SK-N-SH treated with all-trans-retinoic acid at 6 μM for 48 hours (cell line): ENCODE data around the gene DNAJC22.

ENCODE experiments used
- ATAC-seq: fragments of 200-7000 bp; cut with Tn5 transposase; 3 replicates; pipeline ENCODE4 v1.9.1; 2020; ENCODE audit warnings: mild to moderate bottlenecking, moderate library complexity
- ARNTL ChIP-seq: fragments of 450-650 bp; formaldehyde crosslinking; IDR thresholded peaks from 2 replicates; pipeline ENCODE4 v1.5.0; 2020; ENCODE audit warnings: low read depth, mild to moderate bottlenecking, moderate library complexity, borderline replicate concordance
- BACH2 ChIP-seq: fragments of 250-450 bp; sonication (Bioruptor Pico); IDR thresholded peaks from 2 replicates; pipeline ENCODE4 v1.9.0; 2021; ENCODE audit warnings: mild to moderate bottlenecking, borderline replicate concordance
- CSDC2 ChIP-seq: fragments of 250-450 bp; sonication (Bioruptor Pico); IDR thresholded peaks from 2 replicates; pipeline ENCODE4 v1.5.0; 2020; ENCODE audit warnings: mild to moderate bottlenecking, moderate library complexity
- ESRRG ChIP-seq: fragments of 250-450 bp; sonication (Bioruptor Pico); IDR thresholded peaks from 2 replicates; pipeline ENCODE4 v1.6.1; 2021; ENCODE audit warnings: mild to moderate bottlenecking
- GLIS3 ChIP-seq: fragments of 250-450 bp; sonication (Bioruptor Pico); IDR thresholded peaks from 2 replicates; pipeline ENCODE4 v1.5.0; 2020; ENCODE audit warnings: mild to moderate bottlenecking, moderate library complexity
- ISL1 ChIP-seq: fragments of 250-450 bp; sonication (Bioruptor Pico); IDR thresholded peaks from 2 replicates; pipeline ENCODE4 v2.1.2; 2022; ENCODE audit warnings: mild to moderate bottlenecking, moderate library complexity
- OSR1 ChIP-seq: fragments of 250-450 bp; sonication (Bioruptor Pico); IDR thresholded peaks from 2 replicates; pipeline ENCODE4 v1.8.0; 2022; ENCODE audit warnings: moderate library complexity, mild to moderate bottlenecking, inconsistent platforms
- RARB ChIP-seq: fragments of 250-450 bp; sonication (Bioruptor Pico); IDR thresholded peaks from 2 replicates; pipeline ENCODE4 v1.8.0; 2021; ENCODE audit warnings: mild to moderate bottlenecking, moderate library complexity
- SNAI2 ChIP-seq: fragments of 250-450 bp; sonication (Bioruptor Pico); IDR thresholded peaks from 2 replicates; pipeline ENCODE4 v1.5.0; 2020; ENCODE audit warnings: mild to moderate bottlenecking, moderate library complexity
- ZC3H10 ChIP-seq: fragments of 250-450 bp; sonication (Bioruptor Pico); IDR thresholded peaks from 2 replicates; pipeline ENCODE4 v1.5.1; 2021; ENCODE audit warnings: mild to moderate bottlenecking, moderate library complexity
- ZFP30 ChIP-seq: fragments of 450-650 bp; formaldehyde crosslinking; IDR thresholded peaks from 2 replicates; pipeline ENCODE4 v1.5.0; 2022; ENCODE audit warnings: mild to moderate bottlenecking, moderate library complexity
- ZNF565 ChIP-seq: fragments of 450-650 bp; formaldehyde crosslinking; conservative IDR thresholded peaks from 2 replicates; pipeline ENCODE4 v1.5.0; 2020; ENCODE audit warnings: low read depth, mild to moderate bottlenecking, moderate library complexity
- ZNF70 ChIP-seq: fragments of 450-650 bp; formaldehyde crosslinking; IDR thresholded peaks from 2 replicates; pipeline ENCODE4 v1.5.0; 2020; ENCODE audit warnings: mild to moderate bottlenecking, moderate library complexity
- TF ChIP-seq, protein P1 (sequence below): fragments of 250-450 bp; sonication (Bioruptor Pico); IDR thresholded peaks from 2 replicates; pipeline ENCODE4 v1.8.0; 2021; ENCODE audit warnings: low read depth, mild to moderate bottlenecking, moderate library complexity, borderline replicate concordance
- TF ChIP-seq, protein P2 (sequence below): fragments of 250-450 bp; sonication (Bioruptor Pico); IDR thresholded peaks from 2 replicates; pipeline ENCODE4 v1.8.0; 2020; ENCODE audit warnings: mild to moderate bottlenecking, moderate library complexity, borderline replicate concordance
- TF ChIP-seq, protein P3 (sequence below): fragments of 250-450 bp; sonication (Bioruptor Pico); IDR thresholded peaks from 2 replicates; pipeline ENCODE4 v1.5.0; 2020; ENCODE audit warnings: mild to moderate bottlenecking, moderate library complexity
- TF ChIP-seq, protein P4 (sequence below): fragments of 250-450 bp; sonication (Bioruptor Pico); IDR thresholded peaks from 2 replicates; pipeline ENCODE4 v1.5.1; 2021; ENCODE audit warnings: mild to moderate bottlenecking, moderate library complexity
- TF ChIP-seq, protein P5 (sequence below): fragments of 250-450 bp; sonication (Bioruptor Pico); IDR thresholded peaks from 2 replicates; pipeline ENCODE4 v1.5.1; 2020; ENCODE audit warnings: low read depth, mild to moderate bottlenecking, moderate library complexity

Gene DNAJC22

DNA sequence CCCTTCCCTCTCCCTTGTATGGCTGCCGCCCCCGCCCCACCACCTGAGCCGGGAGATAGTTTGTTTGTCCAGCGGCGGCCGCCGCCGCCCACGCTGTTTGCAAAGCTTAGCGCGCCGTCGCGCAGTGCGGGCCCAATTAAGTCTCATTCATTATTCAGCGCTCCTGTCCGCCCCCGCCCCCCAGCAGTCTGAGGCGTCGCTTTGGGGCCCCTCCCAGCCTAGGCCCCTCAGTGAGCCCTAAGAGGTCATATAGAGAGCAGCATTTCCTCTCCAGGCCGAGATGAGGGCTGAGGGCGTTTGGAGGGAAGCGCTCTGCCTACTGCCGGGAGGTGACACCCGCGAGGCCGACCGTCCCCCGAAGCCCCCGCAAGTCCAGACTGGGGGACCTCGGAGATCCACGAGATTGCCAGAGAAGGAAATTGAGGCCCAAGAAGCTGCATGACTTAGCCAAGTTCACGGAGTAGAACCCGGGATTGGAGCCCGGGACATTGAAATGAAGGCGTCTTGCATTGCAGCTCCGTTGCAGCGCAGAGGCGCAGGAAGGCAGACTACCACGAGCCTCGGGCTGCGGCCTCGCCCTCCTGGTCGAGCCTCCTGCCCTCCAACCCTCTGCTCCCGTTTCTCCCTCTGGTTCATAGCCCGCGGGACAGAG is at the start of gene DNAJC22:
Gene DNAJC22, plus strand, starts transcription at position 230 of the 652 bp plus-strand sequence. CDS start 1,985 bp downstream, outside the sequence.
- ATAC-seq: peak; percentile 2; the same call in 1 of the 3 replicates
- TF ChIP-seq ZC3H10 (CRISPR knock-in tag) (no peak), OSR1 (no peak), RARB (no peak), ESRRG (CRISPR knock-in tag) (no peak)
- TF ChIP-seq, protein P1, sequence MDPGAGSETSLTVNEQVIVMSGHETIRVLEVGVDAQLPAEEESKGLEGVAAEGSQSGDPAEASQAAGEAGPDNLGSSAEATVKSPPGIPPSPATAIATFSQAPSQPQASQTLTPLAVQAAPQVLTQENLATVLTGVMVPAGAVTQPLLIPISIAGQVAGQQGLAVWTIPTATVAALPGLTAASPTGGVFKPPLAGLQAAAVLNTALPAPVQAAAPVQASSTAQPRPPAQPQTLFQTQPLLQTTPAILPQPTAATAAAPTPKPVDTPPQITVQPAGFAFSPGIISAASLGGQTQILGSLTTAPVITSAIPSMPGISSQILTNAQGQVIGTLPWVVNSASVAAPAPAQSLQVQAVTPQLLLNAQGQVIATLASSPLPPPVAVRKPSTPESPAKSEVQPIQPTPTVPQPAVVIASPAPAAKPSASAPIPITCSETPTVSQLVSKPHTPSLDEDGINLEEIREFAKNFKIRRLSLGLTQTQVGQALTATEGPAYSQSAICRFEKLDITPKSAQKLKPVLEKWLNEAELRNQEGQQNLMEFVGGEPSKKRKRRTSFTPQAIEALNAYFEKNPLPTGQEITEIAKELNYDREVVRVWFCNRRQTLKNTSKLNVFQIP (CRISPR knock-in tag): no peak
- TF ChIP-seq, protein P2, sequence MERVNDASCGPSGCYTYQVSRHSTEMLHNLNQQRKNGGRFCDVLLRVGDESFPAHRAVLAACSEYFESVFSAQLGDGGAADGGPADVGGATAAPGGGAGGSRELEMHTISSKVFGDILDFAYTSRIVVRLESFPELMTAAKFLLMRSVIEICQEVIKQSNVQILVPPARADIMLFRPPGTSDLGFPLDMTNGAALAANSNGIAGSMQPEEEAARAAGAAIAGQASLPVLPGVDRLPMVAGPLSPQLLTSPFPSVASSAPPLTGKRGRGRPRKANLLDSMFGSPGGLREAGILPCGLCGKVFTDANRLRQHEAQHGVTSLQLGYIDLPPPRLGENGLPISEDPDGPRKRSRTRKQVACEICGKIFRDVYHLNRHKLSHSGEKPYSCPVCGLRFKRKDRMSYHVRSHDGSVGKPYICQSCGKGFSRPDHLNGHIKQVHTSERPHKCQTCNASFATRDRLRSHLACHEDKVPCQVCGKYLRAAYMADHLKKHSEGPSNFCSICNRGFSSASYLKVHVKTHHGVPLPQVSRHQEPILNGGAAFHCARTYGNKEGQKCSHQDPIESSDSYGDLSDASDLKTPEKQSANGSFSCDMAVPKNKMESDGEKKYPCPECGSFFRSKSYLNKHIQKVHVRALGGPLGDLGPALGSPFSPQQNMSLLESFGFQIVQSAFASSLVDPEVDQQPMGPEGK (CRISPR knock-in tag): no peak

DNA sequence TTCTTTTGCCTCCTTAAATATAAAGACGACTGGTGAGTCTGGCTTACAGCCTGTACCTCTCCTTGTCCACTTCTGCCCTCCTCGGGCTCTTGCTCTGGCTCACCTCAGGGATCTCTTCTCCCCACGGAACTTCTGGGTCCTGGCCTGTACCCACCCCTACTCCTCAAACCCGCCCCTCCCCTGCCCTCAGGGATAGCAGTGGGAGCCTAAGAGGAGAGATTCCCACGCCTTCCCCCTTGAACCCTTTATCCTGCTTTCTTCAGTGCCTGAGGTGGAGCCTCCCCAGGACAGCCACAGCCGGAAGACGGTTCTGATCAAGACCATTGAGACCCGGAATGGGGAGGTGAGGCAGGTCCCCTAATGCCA is 49.0 kb upstream of the DNAJC22 start:
- no peak for ATAC-seq
- TF ChIP-seq, protein P3, sequence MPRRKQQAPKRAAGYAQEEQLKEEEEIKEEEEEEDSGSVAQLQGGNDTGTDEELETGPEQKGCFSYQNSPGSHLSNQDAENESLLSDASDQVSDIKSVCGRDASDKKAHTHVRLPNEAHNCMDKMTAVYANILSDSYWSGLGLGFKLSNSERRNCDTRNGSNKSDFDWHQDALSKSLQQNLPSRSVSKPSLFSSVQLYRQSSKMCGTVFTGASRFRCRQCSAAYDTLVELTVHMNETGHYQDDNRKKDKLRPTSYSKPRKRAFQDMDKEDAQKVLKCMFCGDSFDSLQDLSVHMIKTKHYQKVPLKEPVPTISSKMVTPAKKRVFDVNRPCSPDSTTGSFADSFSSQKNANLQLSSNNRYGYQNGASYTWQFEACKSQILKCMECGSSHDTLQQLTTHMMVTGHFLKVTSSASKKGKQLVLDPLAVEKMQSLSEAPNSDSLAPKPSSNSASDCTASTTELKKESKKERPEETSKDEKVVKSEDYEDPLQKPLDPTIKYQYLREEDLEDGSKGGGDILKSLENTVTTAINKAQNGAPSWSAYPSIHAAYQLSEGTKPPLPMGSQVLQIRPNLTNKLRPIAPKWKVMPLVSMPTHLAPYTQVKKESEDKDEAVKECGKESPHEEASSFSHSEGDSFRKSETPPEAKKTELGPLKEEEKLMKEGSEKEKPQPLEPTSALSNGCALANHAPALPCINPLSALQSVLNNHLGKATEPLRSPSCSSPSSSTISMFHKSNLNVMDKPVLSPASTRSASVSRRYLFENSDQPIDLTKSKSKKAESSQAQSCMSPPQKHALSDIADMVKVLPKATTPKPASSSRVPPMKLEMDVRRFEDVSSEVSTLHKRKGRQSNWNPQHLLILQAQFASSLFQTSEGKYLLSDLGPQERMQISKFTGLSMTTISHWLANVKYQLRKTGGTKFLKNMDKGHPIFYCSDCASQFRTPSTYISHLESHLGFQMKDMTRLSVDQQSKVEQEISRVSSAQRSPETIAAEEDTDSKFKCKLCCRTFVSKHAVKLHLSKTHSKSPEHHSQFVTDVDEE (CRISPR knock-in tag): no peak
- TF ChIP-seq SNAI2 (no peak), ISL1 (CRISPR knock-in tag) (no peak), GLIS3 (no peak), ZNF70 (no peak), CSDC2 (no peak), RARB (no peak), ZFP30 (CRISPR knock-in tag) (no peak), BACH2 (CRISPR knock-in tag) (no peak), ARNTL (CRISPR knock-in tag) (no peak), ZNF565 (CRISPR knock-in tag) (no peak)
- TF ChIP-seq, protein P2 (CRISPR knock-in tag): no peak
- TF ChIP-seq, protein P1 (CRISPR knock-in tag): no peak
- TF ChIP-seq, protein P4, sequence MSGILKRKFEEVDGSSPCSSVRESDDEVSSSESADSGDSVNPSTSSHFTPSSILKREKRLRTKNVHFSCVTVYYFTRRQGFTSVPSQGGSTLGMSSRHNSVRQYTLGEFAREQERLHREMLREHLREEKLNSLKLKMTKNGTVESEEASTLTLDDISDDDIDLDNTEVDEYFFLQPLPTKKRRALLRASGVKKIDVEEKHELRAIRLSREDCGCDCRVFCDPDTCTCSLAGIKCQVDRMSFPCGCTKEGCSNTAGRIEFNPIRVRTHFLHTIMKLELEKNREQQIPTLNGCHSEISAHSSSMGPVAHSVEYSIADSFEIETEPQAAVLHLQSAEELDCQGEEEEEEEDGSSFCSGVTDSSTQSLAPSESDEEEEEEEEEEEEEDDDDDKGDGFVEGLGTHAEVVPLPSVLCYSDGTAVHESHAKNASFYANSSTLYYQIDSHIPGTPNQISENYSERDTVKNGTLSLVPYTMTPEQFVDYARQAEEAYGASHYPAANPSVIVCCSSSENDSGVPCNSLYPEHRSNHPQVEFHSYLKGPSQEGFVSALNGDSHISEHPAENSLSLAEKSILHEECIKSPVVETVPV (CRISPR knock-in tag): no peak

DNA sequence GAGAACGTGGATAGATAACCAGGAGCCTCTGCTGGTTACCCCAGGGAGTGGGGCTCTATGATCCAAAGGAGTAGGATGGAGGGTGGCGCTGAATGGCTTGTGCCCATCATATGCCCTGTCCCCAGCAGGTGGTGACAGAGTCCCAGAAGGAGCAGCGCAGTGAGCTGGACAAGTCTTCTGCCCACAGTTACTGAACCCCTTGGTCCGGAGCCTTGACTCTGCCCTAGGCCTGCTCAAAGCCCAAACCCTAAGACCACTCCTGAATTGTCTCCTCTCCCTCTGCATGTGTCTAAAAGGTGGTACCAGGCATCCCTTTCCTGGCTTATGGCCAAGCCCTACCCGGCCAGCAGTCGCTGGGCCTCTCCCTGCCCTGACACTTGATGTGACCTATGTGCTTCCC is 48.5 kb upstream of the DNAJC22 start:
- TF ChIP-seq, protein P5, sequence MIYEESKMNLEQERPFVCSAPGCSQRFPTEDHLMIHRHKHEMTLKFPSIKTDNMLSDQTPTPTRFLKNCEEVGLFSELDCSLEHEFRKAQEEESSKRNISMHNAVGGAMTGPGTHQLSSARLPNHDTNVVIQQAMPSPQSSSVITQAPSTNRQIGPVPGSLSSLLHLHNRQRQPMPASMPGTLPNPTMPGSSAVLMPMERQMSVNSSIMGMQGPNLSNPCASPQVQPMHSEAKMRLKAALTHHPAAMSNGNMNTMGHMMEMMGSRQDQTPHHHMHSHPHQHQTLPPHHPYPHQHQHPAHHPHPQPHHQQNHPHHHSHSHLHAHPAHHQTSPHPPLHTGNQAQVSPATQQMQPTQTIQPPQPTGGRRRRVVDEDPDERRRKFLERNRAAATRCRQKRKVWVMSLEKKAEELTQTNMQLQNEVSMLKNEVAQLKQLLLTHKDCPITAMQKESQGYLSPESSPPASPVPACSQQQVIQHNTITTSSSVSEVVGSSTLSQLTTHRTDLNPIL (CRISPR knock-in tag): no peak
- TF ChIP-seq ZC3H10 (CRISPR knock-in tag): no peak
- TF ChIP-seq RARB: no peak
- peak; percentile 33; the same call in 1 of the 3 replicates for ATAC-seq
